ENCODE results near the gene CEACAM18. TPM values are rescaled to one million over a fixed set of nuclear protein-coding genes. Genes with fewer than 3 reads are reported as not detected.

The CEACAM18 gene
- total and polyA plus RNA-seq, 2 of the 8 experiments (the other 6 are each of a cell fraction or from before 2014, with no cell fraction given), result not detected

DNA sequence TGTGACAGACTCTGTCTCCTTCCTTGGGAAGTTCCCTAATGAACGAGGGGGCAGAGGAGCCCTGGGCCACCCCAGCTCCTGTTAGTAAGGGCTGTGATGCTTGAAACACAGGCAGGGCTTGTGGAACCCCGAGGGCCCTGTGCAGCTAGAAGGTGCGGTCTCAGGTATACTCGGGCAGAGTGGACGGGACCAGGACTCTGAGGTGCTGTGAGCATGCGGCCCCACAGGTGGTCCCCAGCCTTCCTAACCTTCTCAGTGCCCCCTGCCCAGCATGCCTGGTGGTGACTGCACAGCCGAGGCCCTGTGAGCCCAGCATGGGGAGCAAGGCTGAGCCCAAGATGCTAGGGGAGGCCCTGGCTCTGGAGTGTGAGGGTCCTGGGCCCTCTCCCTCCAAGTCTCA is 16.1 kb upstream of the CEACAM18 start (continued):
- TF ChIP-seq POU5F1 (IDR thresholded peaks at IDR 0.05; ENCODE audit: low read depth, low read length) (no peak), KDM4A (IDR thresholded peaks at IDR 0.05; ENCODE audit: low read depth, low read length, severe bottlenecking) (no peak), BCL11A (IDR thresholded peaks at IDR 0.05; ENCODE audit: low read depth in 2 of 2, low read length in 2 of 2) (no peak), JUN (IDR thresholded peaks at IDR 0.05; ENCODE audit: low read depth, low read length) (no peak), HDAC6 (IDR thresholded peaks at IDR 0.05; ENCODE audit: low read depth, low read length) (no peak), SIX5 (IDR thresholded peaks at IDR 0.05; ENCODE audit: low read depth, low read length) (no peak), TAF7 (optimal IDR thresholded peaks at IDR 0.05; ENCODE audit: borderline replicate concordance, low read depth, low read length) (no peak)

Measured in H1 (cell line).